Suprapubic skin (tissue), 4 donors: Measurements from ENCODE around the gene CALCOCO1. TPM values are rescaled to one million over a fixed set of nuclear protein-coding genes. Genes with fewer than 3 reads are reported as not detected.
A peak's percentile ranks its signal among the peaks of the same experiment; 100 is the strongest.

Source experiments
- DNase-seq, 2 donors: peaks; one replicate each; pipeline ENCODE4 v3.0.0-alpha.2; 2019; ENCODE audit warnings: low spot score in 2 of 2
- H3K27ac ChIP-seq: fragments of 200-600 bp; sonication (generic); one replicate; pipeline ENCODE4 v1.5.1; 2019
- H3K27me3 ChIP-seq: fragments of 200-600 bp; sonication (generic); one replicate; pipeline ENCODE4 v1.5.1; 2019
- H3K36me3 ChIP-seq: fragments of 200-600 bp; sonication (generic); one replicate; pipeline ENCODE4 v1.5.1; 2019
- H3K4me1 ChIP-seq: fragments of 200-600 bp; sonication (generic); one replicate; pipeline ENCODE4 v1.5.1; 2019
- H3K4me3 ChIP-seq: fragments of 200-600 bp; sonication (generic); one replicate; pipeline ENCODE4 v1.5.1; 2019; ENCODE audit warnings: mild to moderate bottlenecking
- H3K9me3 ChIP-seq: fragments of 200-600 bp; sonication (generic); one replicate; pipeline ENCODE4 v1.5.1; 2019
- CTCF ChIP-seq, 2 donors: fragments of 200-600 bp in 1 of 2; fragments of 450-650 bp in 1 of 2; sonication (generic) in 1 of 2; IDR thresholded peaks; one replicate each; pipeline ENCODE4 v1.5.1; 2016 to 2019; ENCODE audit warnings: antibody characterized with exemption in 2 of 2, mild to moderate bottlenecking in 1 of 2, moderate library complexity in 1 of 2
- EP300 ChIP-seq: sonication (generic); formaldehyde crosslinking; IDR thresholded peaks from one replicate; pipeline ENCODE4 v1.6.1; 2017; ENCODE audit warnings: antibody characterized with exemption
- POLR2A ChIP-seq, 2 donors: fragments of 450-650 bp; IDR thresholded peaks; one replicate each; pipeline ENCODE4 v1.6.1; 2017; ENCODE audit warnings: antibody characterized with exemption in 2 of 2, mild to moderate bottlenecking in 2 of 2, moderate library complexity in 2 of 2
- POLR2AphosphoS5 ChIP-seq, 3 donors: sonication (generic); formaldehyde crosslinking; IDR thresholded peaks; one replicate each; pipeline ENCODE4 v1.6.1; 2017; ENCODE audit warnings: antibody characterized with exemption in 3 of 3
- WGBS: methylation state at CpG from one replicate; pipeline ENCODE4 v1.1.5; 2018; 5-methylcytosine and 5-hydroxymethylcytosine counted together
- total RNA-seq, 4 donors: library from RNA; depleted of rRNA; stranded (reverse); fragments of >200 nt; gene quantifications; one replicate each; pipeline ENCODE4 v1.1.0, GENCODE V29; 2016

Gene CALCOCO1
- total RNA-seq, 4 donors from 2014 or later = 287 to 729 (median 317) TPM

- Histone ChIP-seq H3K27me3 (peaks cover 13% of the 10 kb centered on the region), H3K4me3 (no peak overlapping the region), H3K9me3 (no peaks in the 10 kb centered on the region), H3K4me1 (no peaks in the 10 kb centered on the region), H3K27ac (no peak overlapping the region), H3K36me3 (peaks cover 32% of the 10 kb centered on the region)
- DNase-seq = no peak
- 21% methylated on average over 4 of the region's 4 CpGs for WGBS
- TF ChIP-seq EP300 = no peak
- no peak for TF ChIP-seq POLR2AphosphoS5 (IDR thresholded peaks at IDR 0.05)
Observed at GRCh38 chr12:53709671-53710070, 17.6 kb downstream of the CALCOCO1 start.

GRCh38 chr12:53706080-53706479 lies 21.2 kb downstream of the CALCOCO1 start:
- Histone ChIP-seq H3K36me3 (no peaks in the 10 kb centered on the region), H3K27me3 (peaks cover 23% of the 10 kb centered on the region), H3K27ac (no peak overlapping the region), H3K4me3 (no peak overlapping the region), H3K4me1 (no peaks in the 10 kb centered on the region), H3K9me3 (no peaks in the 10 kb centered on the region)
- DNase-seq = no peak
- 47% methylated on average over 1 of the region's 1 CpG for WGBS
- TF ChIP-seq CTCF (IDR thresholded peaks at IDR 0.05) (no peak), POLR2A (IDR thresholded peaks at IDR 0.05) (no peak), EP300 (no peak), POLR2AphosphoS5 (IDR thresholded peaks at IDR 0.05) (no peak)

- 79% methylated on average over 4 of the region's 4 CpGs for whole genome bisulfite sequencing
- Histone ChIP-seq H3K27me3 (peaks cover 43% of the 10 kb centered on the region), H3K4me3 (no peak overlapping the region), H3K4me1 (no peaks in the 10 kb centered on the region), H3K27ac (no peak overlapping the region), H3K9me3 (no peaks in the 10 kb centered on the region), H3K36me3 (no peaks in the 10 kb centered on the region)
- no peak for DNase-seq
- TF ChIP-seq CTCF (IDR thresholded peaks at IDR 0.05) = no peak
- TF ChIP-seq EP300 = no peak
- TF ChIP-seq POLR2A (IDR thresholded peaks at IDR 0.05) = no peak
- no peak for TF ChIP-seq POLR2AphosphoS5 (IDR thresholded peaks at IDR 0.05)
Observed at GRCh38 chr12:53703756-53704155, 23.5 kb downstream of the CALCOCO1 start.

GRCh38 chr12:53701518-53702264 lies 25.6 kb downstream of the CALCOCO1 start:
- Histone ChIP-seq H3K4me1 (peaks cover 10% of the 10 kb centered on the region), H3K4me3 (no peak overlapping the region), H3K9me3 (no peaks in the 10 kb centered on the region), H3K27ac (no peak overlapping the region), H3K36me3 (no peaks in the 10 kb centered on the region), H3K27me3 (peaks cover 62% of the 10 kb centered on the region)
- WGBS = 3% methylated on average over 8 of the region's 8 CpGs
- peak; percentile 81 to 89 for TF ChIP-seq CTCF (IDR thresholded peaks at IDR 0.05)
- no peak for TF ChIP-seq EP300
- peak; percentile 89 to 90 for DNase-seq

GRCh38 chr12:53700567-53700966 lies 26.7 kb downstream of the CALCOCO1 start:
- H3K4me1 ChIP-seq = peaks cover 21% of the 10 kb centered on the region
- H3K4me3 ChIP-seq = no peak overlapping the region
- H3K36me3 ChIP-seq = no peaks in the 10 kb centered on the region
- H3K27me3 ChIP-seq = peaks cover 69% of the 10 kb centered on the region
- TF ChIP-seq EP300 = no peak
- no peak for TF ChIP-seq POLR2A (IDR thresholded peaks at IDR 0.05)
- TF ChIP-seq POLR2AphosphoS5 (IDR thresholded peaks at IDR 0.05) = no peak
- TF ChIP-seq CTCF (IDR thresholded peaks at IDR 0.05) = no peak
- H3K9me3 ChIP-seq = no peaks in the 10 kb centered on the region
- no peak for DNase-seq
- no peak overlapping the region for H3K27ac ChIP-seq
- WGBS = 70% methylated on average over 6 of the region's 6 CpGs

- Histone ChIP-seq H3K36me3 (no peaks in the 10 kb centered on the region), H3K4me1 (peaks cover 27% of the 10 kb centered on the region), H3K4me3 (no peak overlapping the region), H3K9me3 (no peaks in the 10 kb centered on the region), H3K27me3 (peaks cover 69% of the 10 kb centered on the region), H3K27ac (no peak overlapping the region)
- WGBS = 51% methylated on average over 5 of the region's 5 CpGs
- DNase-seq = no peak
- TF ChIP-seq POLR2AphosphoS5 (IDR thresholded peaks at IDR 0.05) (no peak), CTCF (IDR thresholded peaks at IDR 0.05) (no peak), EP300 (no peak), POLR2A (IDR thresholded peaks at IDR 0.05) (no peak)
Observed at GRCh38 chr12:53699678-53700025, 27.6 kb downstream of the CALCOCO1 start.
